ENCODE results near the gene NRG2. TPM values are rescaled to one million over a fixed set of nuclear protein-coding genes. Genes with fewer than 3 reads are reported as not detected.

NRG2 gene
- total RNA-seq, 1 experiment from 2014 or later: not detected

DNA sequence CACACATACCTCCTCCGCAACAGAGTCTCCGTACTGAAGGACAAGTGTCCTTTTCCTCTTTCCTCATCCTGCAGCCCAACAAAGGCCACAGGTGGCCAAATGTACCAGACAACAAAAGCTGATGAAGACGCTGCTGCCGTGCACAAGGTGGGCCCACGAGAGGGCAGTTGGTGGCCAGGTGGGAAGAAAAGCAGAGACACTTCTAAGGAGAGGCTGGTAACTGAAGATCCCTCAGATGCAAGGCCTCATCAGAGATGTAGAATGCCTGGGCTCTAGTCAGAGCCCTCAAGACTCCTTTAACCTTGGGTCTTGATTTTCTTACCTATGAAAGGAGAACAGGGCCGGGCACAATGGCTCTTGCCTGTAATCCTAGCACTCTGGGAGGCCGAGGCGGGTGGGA is 75.7 kb downstream of the NRG2 start:
- ChIA-PET POLR2A (ENCODE audit: low non-redundant PET) (no interaction called here), CTCF (interaction anchor here (3.6 kb wide), 1 partner anchor 180 kb away, joined by 51 read pairs; no protein-coding TSS in a partner anchor)
- no peaks in the 10 kb centered on the region for H3K27me3 ChIP-seq (replicated peaks; ENCODE audit: insufficient read depth, low read depth, low read length, poor library complexity)
- BruUV-seq (replicated peaks): no TSS peak
- no peaks in the 10 kb centered on the region for H3K4me1 ChIP-seq (ENCODE audit: insufficient read depth, low read length, poor library complexity, severe bottlenecking)
- TF ChIP-seq, protein P1, sequence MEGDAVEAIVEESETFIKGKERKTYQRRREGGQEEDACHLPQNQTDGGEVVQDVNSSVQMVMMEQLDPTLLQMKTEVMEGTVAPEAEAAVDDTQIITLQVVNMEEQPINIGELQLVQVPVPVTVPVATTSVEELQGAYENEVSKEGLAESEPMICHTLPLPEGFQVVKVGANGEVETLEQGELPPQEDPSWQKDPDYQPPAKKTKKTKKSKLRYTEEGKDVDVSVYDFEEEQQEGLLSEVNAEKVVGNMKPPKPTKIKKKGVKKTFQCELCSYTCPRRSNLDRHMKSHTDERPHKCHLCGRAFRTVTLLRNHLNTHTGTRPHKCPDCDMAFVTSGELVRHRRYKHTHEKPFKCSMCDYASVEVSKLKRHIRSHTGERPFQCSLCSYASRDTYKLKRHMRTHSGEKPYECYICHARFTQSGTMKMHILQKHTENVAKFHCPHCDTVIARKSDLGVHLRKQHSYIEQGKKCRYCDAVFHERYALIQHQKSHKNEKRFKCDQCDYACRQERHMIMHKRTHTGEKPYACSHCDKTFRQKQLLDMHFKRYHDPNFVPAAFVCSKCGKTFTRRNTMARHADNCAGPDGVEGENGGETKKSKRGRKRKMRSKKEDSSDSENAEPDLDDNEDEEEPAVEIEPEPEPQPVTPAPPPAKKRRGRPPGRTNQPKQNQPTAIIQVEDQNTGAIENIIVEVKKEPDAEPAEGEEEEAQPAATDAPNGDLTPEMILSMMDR (conservative IDR thresholded peaks at IDR 0.05; ENCODE audit: low read depth, low read length): no peak
- no peak for TF ChIP-seq EZH2 (IDR thresholded peaks at IDR 0.05; ENCODE audit: borderline replicate concordance, low read depth, low read length, poor library complexity, severe bottlenecking)
- H3K27ac ChIP-seq (ENCODE audit: low read depth, low read length, poor library complexity, severe bottlenecking): no peak overlapping the region
- H3K36me3 ChIP-seq (ENCODE audit: insufficient read depth, low read length, poor library complexity, severe bottlenecking): no peaks in the 10 kb centered on the region
- H3K9me3 ChIP-seq (ENCODE audit: low read depth, low read length, poor library complexity, severe bottlenecking): no peaks in the 10 kb centered on the region
- DNase-seq (ENCODE audit: low spot score): no peak
- intact Hi-C loops (cut with micrococcal nuclease; ENCODE audit: unreplicated experiment): loop anchor here (10.0 kb wide), 1 partner anchor 187 kb away; no protein-coding TSS in a partner anchor
- H3K4me3 ChIP-seq (ENCODE audit: low read depth, low read length, poor library complexity, severe bottlenecking): no peak overlapping the region

DNA sequence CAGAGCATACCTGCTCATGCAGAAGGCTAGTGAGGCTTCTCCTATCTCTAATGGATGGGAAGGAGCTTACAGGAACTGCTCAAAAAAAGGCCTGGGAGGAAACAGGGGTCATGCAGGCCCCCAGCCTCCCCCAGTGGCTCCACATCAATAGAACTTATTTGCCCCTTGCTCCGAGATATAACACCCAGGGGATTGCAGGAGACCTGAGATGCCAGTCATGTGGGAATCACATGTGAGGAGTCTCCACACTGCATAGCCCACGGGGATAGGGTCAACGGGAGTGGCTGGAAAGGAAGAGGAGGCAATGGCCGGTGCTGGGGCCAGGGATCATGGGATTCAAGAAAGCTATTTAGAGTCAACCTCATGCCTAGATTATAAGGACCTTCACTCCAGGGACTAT is 76.2 kb downstream of the NRG2 start:
- ChIA-PET POLR2A (ENCODE audit: low non-redundant PET) (no interaction called here), CTCF (no interaction called here)
- no peak for TF ChIP-seq EZH2 (IDR thresholded peaks at IDR 0.05; ENCODE audit: borderline replicate concordance, low read depth, low read length, poor library complexity, severe bottlenecking)
- TF ChIP-seq, protein P1 (conservative IDR thresholded peaks at IDR 0.05; ENCODE audit: low read depth, low read length): no peak
- no peak for DNase-seq (ENCODE audit: low spot score)
- BruUV-seq (replicated peaks): no TSS peak
- Histone ChIP-seq H3K27ac (ENCODE audit: low read depth, low read length, poor library complexity, severe bottlenecking) (no peak overlapping the region), H3K36me3 (ENCODE audit: insufficient read depth, low read length, poor library complexity, severe bottlenecking) (no peaks in the 10 kb centered on the region), H3K4me3 (ENCODE audit: low read depth, low read length, poor library complexity, severe bottlenecking) (no peak overlapping the region), H3K27me3 (replicated peaks; ENCODE audit: insufficient read depth, low read depth, low read length, poor library complexity) (no peaks in the 10 kb centered on the region), H3K4me1 (ENCODE audit: insufficient read depth, low read length, poor library complexity, severe bottlenecking) (no peaks in the 10 kb centered on the region), H3K9me3 (ENCODE audit: low read depth, low read length, poor library complexity, severe bottlenecking) (no peaks in the 10 kb centered on the region)
- intact Hi-C loops (cut with micrococcal nuclease; ENCODE audit: unreplicated experiment): loop anchor here (10.0 kb wide), 1 partner anchor 188 kb away; no protein-coding TSS in a partner anchor

DNA sequence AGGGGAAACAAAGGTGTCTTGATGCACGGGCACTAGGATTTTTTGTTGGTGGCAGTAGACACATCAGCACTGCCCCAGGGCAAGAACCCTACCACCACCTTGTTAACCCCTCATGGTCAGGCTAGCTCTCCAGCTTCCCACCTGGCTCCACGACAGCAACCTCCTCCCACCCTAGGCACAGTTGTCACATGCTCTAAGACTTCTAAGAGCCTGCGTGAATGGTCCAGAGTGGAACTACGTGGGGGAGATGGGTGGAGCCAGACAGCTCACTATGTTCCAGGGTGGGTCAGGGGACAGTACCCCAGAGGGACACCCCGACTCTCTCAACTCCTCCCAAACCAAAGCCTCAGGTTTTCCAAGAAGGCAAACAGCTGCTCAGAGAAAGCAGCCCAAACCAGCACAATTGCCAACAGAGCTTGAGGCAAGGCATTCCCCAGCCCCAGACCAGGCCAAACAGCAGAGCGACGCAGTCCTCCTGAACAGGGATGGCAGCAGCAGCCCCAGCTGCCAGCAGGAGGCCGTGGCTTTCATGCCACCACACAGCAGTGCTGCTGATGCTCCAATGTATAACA is 78.0 kb downstream of the NRG2 start:
- DNase-seq (ENCODE audit: low spot score): no peak
- intact Hi-C loops (cut with micrococcal nuclease; ENCODE audit: unreplicated experiment): loop anchor here (10.0 kb wide), 1 partner anchor 190 kb away; no protein-coding TSS in a partner anchor
- POLR2A ChIA-PET (ENCODE audit: low non-redundant PET): no interaction called here
- Histone ChIP-seq H3K27me3 (replicated peaks; ENCODE audit: insufficient read depth, low read depth, low read length, poor library complexity) (no peaks in the 10 kb centered on the region), H3K4me3 (ENCODE audit: low read depth, low read length, poor library complexity, severe bottlenecking) (no peak overlapping the region), H3K36me3 (ENCODE audit: insufficient read depth, low read length, poor library complexity, severe bottlenecking) (no peaks in the 10 kb centered on the region), H3K27ac (ENCODE audit: low read depth, low read length, poor library complexity, severe bottlenecking) (no peak overlapping the region), H3K9me3 (ENCODE audit: low read depth, low read length, poor library complexity, severe bottlenecking) (no peaks in the 10 kb centered on the region), H3K4me1 (ENCODE audit: insufficient read depth, low read length, poor library complexity, severe bottlenecking) (no peaks in the 10 kb centered on the region)
- TF ChIP-seq, protein P1 (conservative IDR thresholded peaks at IDR 0.05; ENCODE audit: low read depth, low read length): no peak
- no peak for TF ChIP-seq EZH2 (IDR thresholded peaks at IDR 0.05; ENCODE audit: borderline replicate concordance, low read depth, low read length, poor library complexity, severe bottlenecking)
- CTCF ChIA-PET: no interaction called here
- BruUV-seq (replicated peaks): no TSS peak
